ENCODE measurements around the gene MAGI2. TPM values are rescaled to one million over a fixed set of nuclear protein-coding genes. Genes with fewer than 3 reads are reported as not detected.

MAGI2 gene
- polyA plus RNA-seq, 1 donor, result 2.6 TPM

DNA sequence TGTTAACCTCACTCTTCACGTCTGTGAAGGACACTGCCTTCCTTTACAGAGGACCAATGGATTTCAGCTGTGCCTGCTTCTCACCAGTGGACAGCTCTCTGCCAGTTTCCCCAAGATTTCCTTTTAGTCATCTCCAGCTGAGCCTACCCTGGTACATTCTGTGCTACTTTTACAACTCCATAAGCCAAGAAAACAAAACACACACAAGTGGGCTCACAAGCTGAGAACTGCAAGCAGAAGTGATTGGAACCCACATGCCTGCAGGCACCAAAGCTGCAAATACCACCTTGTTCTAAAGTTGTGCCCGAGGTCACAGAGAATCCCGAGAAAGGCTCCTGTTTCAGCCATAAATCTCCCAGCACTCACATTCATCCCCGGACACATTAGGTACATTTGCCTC is 1018.1 kb downstream of the MAGI2 start:
- H3K9me3 ChIP-seq (ENCODE audit: control insufficient read depth, low read depth, low read length), result no peaks in the 10 kb centered on the region
- no CpG with 5 or more reads among the region's 4 CpGs for WGBS (ENCODE audit: insufficient coverage, low lambda C conversion rate)
- H3K4me3 ChIP-seq (ENCODE audit: low read length), result no peak overlapping the region
- no peak for DNase-seq
- no peaks in the 10 kb centered on the region for H3K27me3 ChIP-seq (ENCODE audit: control insufficient read depth, insufficient read depth, low read length)
- H3K4me1 ChIP-seq (ENCODE audit: control insufficient read depth, insufficient read depth, low read length), result no peaks in the 10 kb centered on the region
- no peak overlapping the region for H3K27ac ChIP-seq (ENCODE audit: low read length)
- no peaks in the 10 kb centered on the region for H3K36me3 ChIP-seq (ENCODE audit: control insufficient read depth, insufficient read depth, low read length)

DNA sequence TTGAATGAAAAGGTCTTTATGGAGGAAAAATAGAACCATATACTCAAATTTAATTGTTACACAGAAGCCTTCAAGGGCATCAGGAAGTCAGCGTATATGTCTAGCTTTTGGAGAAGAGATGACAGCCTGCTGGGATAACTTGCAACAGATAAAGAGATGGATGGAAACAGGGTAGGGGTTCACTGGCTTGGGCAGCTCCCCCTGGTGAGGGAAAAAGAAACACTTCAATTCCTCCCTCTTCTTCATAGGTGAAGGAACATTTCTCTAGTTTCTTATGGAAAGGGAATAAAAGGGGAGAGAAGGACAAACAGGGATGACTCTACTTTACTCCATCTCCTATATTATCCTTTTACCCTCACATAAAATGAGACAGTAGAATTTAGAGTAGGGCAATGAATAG is 1019.2 kb downstream of the MAGI2 start:
- Histone ChIP-seq H3K4me3 (ENCODE audit: low read length) (no peak overlapping the region), H3K9me3 (ENCODE audit: control insufficient read depth, low read depth, low read length) (no peaks in the 10 kb centered on the region), H3K27me3 (ENCODE audit: control insufficient read depth, insufficient read depth, low read length) (no peaks in the 10 kb centered on the region), H3K36me3 (ENCODE audit: control insufficient read depth, insufficient read depth, low read length) (no peaks in the 10 kb centered on the region), H3K27ac (ENCODE audit: low read length) (no peak overlapping the region), H3K4me1 (ENCODE audit: control insufficient read depth, insufficient read depth, low read length) (no peaks in the 10 kb centered on the region)
- DNase-seq, result no peak
- no CpG with 5 or more reads among the region's 1 CpG for WGBS (ENCODE audit: insufficient coverage, low lambda C conversion rate)

DNA sequence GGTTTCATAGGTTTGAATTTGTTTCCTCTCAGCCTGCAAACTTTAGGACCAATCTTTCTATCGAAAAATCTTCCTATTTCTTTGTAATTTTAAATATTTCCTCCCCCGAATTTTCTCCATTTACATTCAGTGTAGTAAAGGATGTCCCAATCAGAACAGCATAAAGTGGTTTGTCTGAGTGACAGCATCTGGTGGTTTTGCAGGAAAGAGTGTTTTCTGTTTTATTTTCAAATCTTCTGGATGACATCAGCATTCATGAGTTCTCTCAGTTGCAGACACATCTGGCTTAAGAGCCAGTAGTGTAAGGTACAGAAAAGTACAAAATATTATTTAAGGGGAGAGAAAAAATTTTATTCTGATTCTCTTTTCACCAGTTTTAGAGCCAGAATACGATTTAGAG is 1020.0 kb downstream of the MAGI2 start:
- no peaks in the 10 kb centered on the region for H3K27me3 ChIP-seq (ENCODE audit: control insufficient read depth, insufficient read depth, low read length)
- H3K36me3 ChIP-seq (ENCODE audit: control insufficient read depth, insufficient read depth, low read length), result no peaks in the 10 kb centered on the region
- WGBS (ENCODE audit: insufficient coverage, low lambda C conversion rate), result 100% methylated on average over 2 of the region's 3 CpGs
- no peak overlapping the region for H3K27ac ChIP-seq (ENCODE audit: low read length)
- no peaks in the 10 kb centered on the region for H3K9me3 ChIP-seq (ENCODE audit: control insufficient read depth, low read depth, low read length)
- no peaks in the 10 kb centered on the region for H3K4me1 ChIP-seq (ENCODE audit: control insufficient read depth, insufficient read depth, low read length)
- no peak for DNase-seq
- H3K4me3 ChIP-seq (ENCODE audit: low read length), result no peak overlapping the region

- DNase-seq, result no peak
- no peaks in the 10 kb centered on the region for H3K36me3 ChIP-seq (ENCODE audit: control insufficient read depth, insufficient read depth, low read length)
- no CpG with 5 or more reads among the region's 1 CpG for WGBS (ENCODE audit: insufficient coverage, low lambda C conversion rate)
- H3K9me3 ChIP-seq (ENCODE audit: control insufficient read depth, low read depth, low read length), result no peaks in the 10 kb centered on the region
- no peak overlapping the region for H3K4me3 ChIP-seq (ENCODE audit: low read length)
- H3K27ac ChIP-seq (ENCODE audit: low read length), result no peak overlapping the region
- H3K27me3 ChIP-seq (ENCODE audit: control insufficient read depth, insufficient read depth, low read length), result no peaks in the 10 kb centered on the region
- no peaks in the 10 kb centered on the region for H3K4me1 ChIP-seq (ENCODE audit: control insufficient read depth, insufficient read depth, low read length)
Measured at GRCh38 chr7:78429878-78430277, 1023.6 kb downstream of the MAGI2 start.

DNA sequence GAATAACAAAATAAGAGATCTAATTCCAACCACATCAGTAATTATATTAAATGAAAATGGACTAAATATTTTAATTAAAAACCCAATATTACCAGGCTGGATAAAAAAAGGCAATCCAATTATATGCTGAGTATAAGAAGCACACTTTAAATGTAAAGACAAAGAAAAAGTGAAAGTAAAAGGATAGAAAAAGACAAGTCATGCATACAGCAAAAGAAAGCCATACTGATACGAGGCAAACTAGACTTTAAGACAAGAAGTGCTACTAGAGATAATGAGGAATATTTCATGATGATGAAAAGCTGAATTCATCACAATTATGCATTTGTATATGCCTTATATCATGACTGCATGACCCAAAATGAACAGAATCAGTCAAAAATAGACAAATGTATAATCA is 1026.3 kb downstream of the MAGI2 start:
- Histone ChIP-seq H3K4me3 (ENCODE audit: low read length) (no peak overlapping the region), H3K36me3 (ENCODE audit: control insufficient read depth, insufficient read depth, low read length) (no peaks in the 10 kb centered on the region), H3K9me3 (ENCODE audit: control insufficient read depth, low read depth, low read length) (no peaks in the 10 kb centered on the region), H3K27me3 (ENCODE audit: control insufficient read depth, insufficient read depth, low read length) (no peaks in the 10 kb centered on the region), H3K27ac (ENCODE audit: low read length) (no peak overlapping the region), H3K4me1 (ENCODE audit: control insufficient read depth, insufficient read depth, low read length) (no peaks in the 10 kb centered on the region)
- no peak for DNase-seq
- 100% methylated on average over 1 of the region's 1 CpG for WGBS (ENCODE audit: insufficient coverage, low lambda C conversion rate)

DNA sequence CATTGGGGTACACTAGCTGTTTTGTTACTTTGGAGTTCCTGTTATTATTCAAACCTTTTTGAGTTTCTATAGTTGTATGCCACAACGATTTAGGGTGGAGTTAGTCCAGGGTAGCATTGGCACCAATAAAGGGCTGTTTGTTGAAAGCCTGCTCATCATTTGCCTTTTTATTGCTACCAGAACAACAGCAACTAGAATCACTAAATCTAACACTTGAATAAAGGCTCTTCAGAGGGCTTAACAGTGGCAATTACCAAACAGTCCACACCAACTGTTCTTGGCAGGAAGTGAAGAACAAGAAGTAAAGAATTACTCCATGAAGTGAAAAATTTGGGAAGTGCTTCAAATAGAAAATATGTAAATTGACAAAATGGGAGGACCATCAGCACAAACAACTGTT is 1033.5 kb downstream of the MAGI2 start:
- H3K9me3 ChIP-seq (ENCODE audit: control insufficient read depth, low read depth, low read length), result no peaks in the 10 kb centered on the region
- no peak overlapping the region for H3K27ac ChIP-seq (ENCODE audit: low read length)
- no peaks in the 10 kb centered on the region for H3K36me3 ChIP-seq (ENCODE audit: control insufficient read depth, insufficient read depth, low read length)
- no CpG with 5 or more reads among the region's 1 CpG for WGBS (ENCODE audit: insufficient coverage, low lambda C conversion rate)
- H3K27me3 ChIP-seq (ENCODE audit: control insufficient read depth, insufficient read depth, low read length), result no peaks in the 10 kb centered on the region
- no peak for DNase-seq
- no peak overlapping the region for H3K4me3 ChIP-seq (ENCODE audit: low read length)
- no peaks in the 10 kb centered on the region for H3K4me1 ChIP-seq (ENCODE audit: control insufficient read depth, insufficient read depth, low read length)

DNA sequence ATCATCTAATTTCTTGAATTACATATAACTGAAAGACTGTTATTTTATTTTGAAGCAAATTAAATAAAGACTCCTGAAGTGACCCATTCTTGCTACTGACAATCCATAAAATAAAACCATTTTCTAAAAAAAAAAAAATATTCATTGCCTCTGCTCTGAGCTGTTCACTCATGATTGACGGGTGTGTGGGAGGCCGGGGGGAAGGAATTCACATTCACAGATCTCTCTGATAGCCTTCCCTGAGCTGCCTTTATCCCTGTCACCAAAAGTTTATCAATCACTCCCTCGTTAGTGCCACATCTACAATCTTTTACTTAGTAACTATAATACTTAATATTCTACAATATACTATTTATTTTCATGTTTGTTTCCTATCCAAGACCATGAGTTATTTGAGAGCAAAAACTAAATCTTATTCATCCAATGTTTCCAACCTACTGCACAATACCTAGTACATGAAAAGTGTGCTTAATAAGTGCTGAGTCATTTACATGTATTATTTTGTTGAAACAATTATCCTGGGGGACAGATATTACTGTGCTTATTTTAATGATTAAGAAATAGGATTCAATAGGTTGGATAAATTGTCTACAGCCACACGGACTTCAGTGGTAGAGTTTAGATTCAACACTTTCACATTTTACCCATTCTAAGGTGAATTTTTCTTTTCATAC is 1036.2 kb downstream of the MAGI2 start:
- Histone ChIP-seq H3K27me3 (ENCODE audit: control insufficient read depth, insufficient read depth, low read length) (no peaks in the 10 kb centered on the region), H3K4me1 (ENCODE audit: control insufficient read depth, insufficient read depth, low read length) (no peaks in the 10 kb centered on the region), H3K36me3 (ENCODE audit: control insufficient read depth, insufficient read depth, low read length) (no peaks in the 10 kb centered on the region), H3K27ac (ENCODE audit: low read length) (no peak overlapping the region), H3K9me3 (ENCODE audit: control insufficient read depth, low read depth, low read length) (no peaks in the 10 kb centered on the region), H3K4me3 (ENCODE audit: low read length) (no peak overlapping the region)
- 100% methylated on average over 1 of the region's 4 CpGs for WGBS (ENCODE audit: insufficient coverage, low lambda C conversion rate)
- DNase-seq, result no peak

GRCh38 chr7:78413568-78413967 is 1039.9 kb downstream of the MAGI2 start:
- H3K27ac ChIP-seq (ENCODE audit: low read length), result no peak overlapping the region
- 100% methylated on average over 2 of the region's 3 CpGs for WGBS (ENCODE audit: insufficient coverage, low lambda C conversion rate)
- H3K4me1 ChIP-seq (ENCODE audit: control insufficient read depth, insufficient read depth, low read length), result no peaks in the 10 kb centered on the region
- no peaks in the 10 kb centered on the region for H3K9me3 ChIP-seq (ENCODE audit: control insufficient read depth, low read depth, low read length)
- no peaks in the 10 kb centered on the region for H3K27me3 ChIP-seq (ENCODE audit: control insufficient read depth, insufficient read depth, low read length)
- no peak overlapping the region for H3K4me3 ChIP-seq (ENCODE audit: low read length)
- no peak for DNase-seq
- H3K36me3 ChIP-seq (ENCODE audit: control insufficient read depth, insufficient read depth, low read length), result no peaks in the 10 kb centered on the region

GRCh38 chr7:78412216-78412858 is 1041.1 kb downstream of the MAGI2 start:
- DNase-seq, result no peak
- Histone ChIP-seq H3K4me3 (ENCODE audit: low read length) (no peak overlapping the region), H3K4me1 (ENCODE audit: control insufficient read depth, insufficient read depth, low read length) (no peaks in the 10 kb centered on the region), H3K27ac (ENCODE audit: low read length) (no peak overlapping the region), H3K9me3 (ENCODE audit: control insufficient read depth, low read depth, low read length) (no peaks in the 10 kb centered on the region), H3K36me3 (ENCODE audit: control insufficient read depth, insufficient read depth, low read length) (no peaks in the 10 kb centered on the region), H3K27me3 (ENCODE audit: control insufficient read depth, insufficient read depth, low read length) (no peaks in the 10 kb centered on the region)
- WGBS (ENCODE audit: insufficient coverage, low lambda C conversion rate), result 83% methylated on average over 1 of the region's 3 CpGs

DNA sequence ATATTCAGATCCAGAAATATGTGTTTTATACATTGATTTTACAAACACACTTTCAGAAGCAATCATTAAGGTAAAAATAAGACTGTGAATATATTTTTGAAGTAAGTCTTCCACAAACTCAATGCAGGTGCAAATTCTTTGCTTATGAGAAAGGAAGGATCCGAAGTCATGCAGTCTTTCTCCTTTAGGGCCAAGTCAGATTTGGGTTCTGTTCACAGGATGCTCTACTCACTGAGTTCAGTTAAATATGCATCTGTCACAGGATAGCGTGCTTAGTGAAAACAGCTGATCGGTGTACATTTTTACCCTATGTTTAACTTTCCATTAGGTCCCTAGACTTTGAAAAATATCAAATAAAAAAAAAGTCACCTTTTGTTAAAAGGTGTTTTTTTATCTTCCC is 1046.4 kb downstream of the MAGI2 start:
- 100% methylated on average over 1 of the region's 3 CpGs for WGBS (ENCODE audit: insufficient coverage, low lambda C conversion rate)
- no peaks in the 10 kb centered on the region for H3K4me1 ChIP-seq (ENCODE audit: control insufficient read depth, insufficient read depth, low read length)
- no peak overlapping the region for H3K4me3 ChIP-seq (ENCODE audit: low read length)
- no peaks in the 10 kb centered on the region for H3K36me3 ChIP-seq (ENCODE audit: control insufficient read depth, insufficient read depth, low read length)
- DNase-seq, result no peak
- H3K27me3 ChIP-seq (ENCODE audit: control insufficient read depth, insufficient read depth, low read length), result no peaks in the 10 kb centered on the region
- H3K27ac ChIP-seq (ENCODE audit: low read length), result no peak overlapping the region
- no peaks in the 10 kb centered on the region for H3K9me3 ChIP-seq (ENCODE audit: control insufficient read depth, low read depth, low read length)

GRCh38 chr7:78406531-78406930 is 1046.9 kb downstream of the MAGI2 start:
- Histone ChIP-seq H3K27ac (ENCODE audit: low read length) (no peak overlapping the region), H3K4me3 (ENCODE audit: low read length) (no peak overlapping the region), H3K4me1 (ENCODE audit: control insufficient read depth, insufficient read depth, low read length) (no peaks in the 10 kb centered on the region), H3K27me3 (ENCODE audit: control insufficient read depth, insufficient read depth, low read length) (no peaks in the 10 kb centered on the region), H3K36me3 (ENCODE audit: control insufficient read depth, insufficient read depth, low read length) (no peaks in the 10 kb centered on the region), H3K9me3 (ENCODE audit: control insufficient read depth, low read depth, low read length) (no peaks in the 10 kb centered on the region)
- DNase-seq, result no peak
